ENCODE measurements around the gene OLIG2.

Gene OLIG2

GRCh38 chr21:33063375-33063883 is 37.7 kb downstream of the OLIG2 start:
- no peak overlapping the region for H3K4me3 ChIP-seq (ENCODE audit: low read depth, low read length)
- TF ChIP-seq CTCF (IDR thresholded peaks at IDR 0.05; ENCODE audit: low read depth, low read length, missing control alignments) = no peak
- DNase-seq (ENCODE audit: low read depth) = no peak

- H3K4me3 ChIP-seq (ENCODE audit: low read depth, low read length) = no peak overlapping the region
- TF ChIP-seq CTCF (IDR thresholded peaks at IDR 0.05; ENCODE audit: low read depth, low read length, missing control alignments) = no peak
- DNase-seq (ENCODE audit: low read depth) = no peak
Observed at GRCh38 chr21:33063907-33064622, 38.3 kb downstream of the OLIG2 start.

GRCh38 chr21:33064623-33065390 is 39.1 kb downstream of the OLIG2 start:
- no peak for TF ChIP-seq CTCF (IDR thresholded peaks at IDR 0.05; ENCODE audit: low read depth, low read length, missing control alignments)
- H3K4me3 ChIP-seq (ENCODE audit: low read depth, low read length) = no peak overlapping the region
- no peak for DNase-seq (ENCODE audit: low read depth)

GRCh38 chr21:33067043-33067442 is 41.3 kb downstream of the OLIG2 start:
- DNase-seq (ENCODE audit: low read depth) = no peak
- no peak for TF ChIP-seq CTCF (IDR thresholded peaks at IDR 0.05; ENCODE audit: low read depth, low read length, missing control alignments)
- H3K4me3 ChIP-seq (ENCODE audit: low read depth, low read length) = no peak overlapping the region

- no peak overlapping the region for H3K4me3 ChIP-seq (ENCODE audit: low read depth, low read length)
- TF ChIP-seq CTCF (IDR thresholded peaks at IDR 0.05; ENCODE audit: low read depth, low read length, missing control alignments) = no peak
- DNase-seq (ENCODE audit: low read depth) = no peak
Observed at GRCh38 chr21:33067457-33067856, 41.7 kb downstream of the OLIG2 start.

- H3K4me3 ChIP-seq (ENCODE audit: low read depth, low read length) = no peak overlapping the region
- TF ChIP-seq CTCF (IDR thresholded peaks at IDR 0.05; ENCODE audit: low read depth, low read length, missing control alignments) = no peak
- no peak for DNase-seq (ENCODE audit: low read depth)
Observed at GRCh38 chr21:33069243-33069642, 43.5 kb downstream of the OLIG2 start.
